ENCODE data around the gene TMEM150A.
"Not testable (repeated sequence)": the region's sequence is repeated elsewhere in the genome, so short reads cannot be mapped to it uniquely, and the experiment has no call there.

Gene TMEM150A

DNA sequence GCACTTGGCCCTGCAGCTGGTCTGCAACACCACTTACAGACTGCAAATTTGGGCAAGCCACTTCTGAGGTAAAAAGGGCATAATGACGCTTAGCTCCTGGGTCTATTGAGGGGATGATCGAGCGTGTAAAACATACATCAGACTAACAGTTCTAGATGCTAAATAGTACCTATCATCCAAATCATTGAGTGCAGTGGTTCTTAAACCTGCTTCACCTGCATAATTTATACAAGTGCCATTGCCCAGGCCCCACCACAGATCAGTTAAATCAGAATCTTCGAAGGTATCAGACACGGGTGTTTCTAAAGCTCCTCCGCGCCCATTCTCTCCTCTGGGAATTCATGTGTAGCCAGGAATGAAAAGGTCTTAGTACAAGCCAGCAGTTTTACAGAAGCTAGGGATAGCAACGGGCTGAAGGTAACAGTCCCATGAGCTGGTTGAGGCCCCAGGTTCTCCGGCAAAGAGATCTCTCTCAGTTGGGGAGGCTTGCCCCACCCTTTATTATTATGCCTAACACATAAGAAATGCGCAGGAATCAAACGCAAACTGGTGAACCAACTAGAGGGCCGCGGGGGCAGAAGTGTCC lies 7.7 kb downstream of the TMEM150A start:
- no peak for DNase-seq (ENCODE audit: low read depth in 3 of 3, low spot score in 1 of 3)

- DNase-seq (ENCODE audit: low read depth in 3 of 3, low spot score in 1 of 3): no peak
Observed at GRCh38 chr2:85593023-85593422, 9.5 kb downstream of the TMEM150A start.

DNA sequence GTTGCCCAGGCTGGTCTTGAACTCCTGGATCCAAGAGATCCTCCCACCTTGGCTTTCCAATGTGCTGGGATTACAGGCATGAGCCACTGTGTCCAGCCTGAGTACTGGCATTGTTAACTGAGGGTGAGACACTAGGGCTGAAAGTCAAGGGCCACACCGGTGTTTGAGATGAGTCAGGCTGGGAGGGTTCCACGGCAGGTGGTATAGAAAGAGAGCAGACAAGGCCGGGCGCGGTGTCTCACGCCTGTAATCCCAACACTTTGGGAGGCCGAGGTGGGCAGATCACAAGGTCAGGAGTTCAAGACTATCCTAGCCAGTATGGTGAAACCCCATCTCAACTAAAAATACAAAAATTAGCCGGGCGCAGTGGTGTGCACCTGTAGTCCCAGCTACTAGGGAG lies 10.2 kb downstream of the TMEM150A start:
- not testable (repeated sequence) for DNase-seq (ENCODE audit: low read depth in 3 of 3, low spot score in 1 of 3)

- DNase-seq (ENCODE audit: low read depth in 3 of 3, low spot score in 1 of 3): no peak
Observed at GRCh38 chr2:85591563-85591962, 10.9 kb downstream of the TMEM150A start.

DNA sequence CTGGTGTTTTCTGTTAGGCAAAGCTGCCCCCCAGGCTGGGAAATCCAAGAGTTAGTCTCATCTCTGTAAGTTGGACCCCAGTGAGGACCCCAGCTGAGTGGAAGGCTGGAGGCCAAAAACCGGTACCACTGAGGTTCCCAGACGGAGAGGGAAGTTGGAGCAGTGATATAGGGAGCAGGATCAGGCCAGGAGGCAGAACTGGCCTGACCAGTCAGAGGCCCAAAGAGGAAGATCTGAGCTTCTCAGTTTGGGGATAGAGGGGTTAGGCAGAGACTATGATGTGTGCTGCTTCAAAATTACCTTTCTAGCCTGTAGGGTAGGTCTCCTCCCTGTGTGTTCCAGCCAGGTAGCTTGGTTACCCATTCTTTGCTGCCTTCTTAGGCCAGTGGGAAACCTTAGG lies 11.5 kb downstream of the TMEM150A start:
- no peak for DNase-seq (ENCODE audit: low read depth in 3 of 3, low spot score in 1 of 3)

DNA sequence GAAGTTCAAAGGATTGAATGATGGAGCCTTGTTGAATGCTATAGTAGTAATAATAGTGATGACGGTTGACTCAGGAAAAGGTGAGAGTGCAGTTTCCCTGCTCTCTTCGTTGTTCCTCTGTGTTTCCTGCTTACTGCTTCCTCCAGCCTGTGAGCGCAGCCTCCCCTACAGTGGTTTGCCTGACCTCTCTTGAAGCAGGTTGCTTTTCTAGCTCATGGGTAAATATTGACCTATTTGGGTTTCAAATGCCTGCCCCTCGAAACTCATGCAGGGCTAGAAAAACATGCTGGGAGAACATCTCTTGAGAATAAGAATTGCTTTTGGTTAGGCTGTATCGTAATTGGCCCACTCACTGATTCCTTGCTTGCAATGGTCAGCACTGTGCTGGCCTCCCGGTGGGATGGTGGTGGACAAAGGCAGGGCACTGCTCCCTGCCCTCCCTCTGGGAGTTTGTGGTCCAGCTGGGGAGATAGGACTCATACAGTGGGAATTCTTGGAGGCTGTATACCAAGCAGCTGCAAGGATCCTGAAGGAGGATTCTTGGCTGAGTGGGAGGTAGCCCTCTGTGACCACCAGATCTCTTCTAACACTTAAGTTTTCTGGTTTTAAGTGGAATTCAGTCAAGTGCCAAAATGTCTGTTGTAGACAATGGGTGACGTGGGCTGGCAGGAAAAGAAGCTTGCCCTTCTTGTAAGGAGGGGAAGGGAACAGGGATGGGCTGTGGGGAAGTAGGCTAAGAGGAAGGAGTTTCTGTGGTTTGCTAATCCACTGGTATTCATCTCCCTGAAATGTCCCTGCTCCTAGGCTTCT lies 12.3 kb downstream of the TMEM150A start:
- DNase-seq (ENCODE audit: low read depth in 3 of 3, low spot score in 1 of 3): no peak

- DNase-seq (ENCODE audit: low read depth in 3 of 3, low spot score in 1 of 3): no peak
Observed at GRCh38 chr2:85589181-85589580, 13.3 kb downstream of the TMEM150A start.

GRCh38 chr2:85588645-85589044 lies 13.9 kb downstream of the TMEM150A start:
- DNase-seq (ENCODE audit: low read depth in 3 of 3, low spot score in 1 of 3): no peak

- no peak for DNase-seq (ENCODE audit: low read depth in 3 of 3, low spot score in 1 of 3)
Observed at GRCh38 chr2:85588236-85588635, 14.3 kb downstream of the TMEM150A start.

DNA sequence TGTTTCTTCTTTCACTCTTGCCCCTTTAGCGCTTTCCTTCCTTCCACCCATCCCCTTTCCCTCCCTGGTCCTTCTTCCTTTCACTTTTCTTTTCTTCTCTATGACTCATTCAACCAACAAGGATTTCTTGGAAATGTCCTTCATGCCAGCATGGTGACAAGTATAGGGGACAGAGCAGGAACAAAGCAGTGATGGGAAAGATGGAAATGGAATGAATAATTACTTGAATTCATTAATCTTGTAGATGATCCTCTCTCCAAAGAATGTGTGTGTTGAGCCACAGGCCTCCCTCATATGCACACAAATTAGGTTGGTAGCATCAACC lies 16.8 kb downstream of the TMEM150A start:
- DNase-seq (ENCODE audit: low read depth in 3 of 3, low spot score in 1 of 3): no peak

GRCh38 chr2:85584857-85585780 lies 17.4 kb downstream of the TMEM150A start:
- no peak for DNase-seq (ENCODE audit: low read depth in 3 of 3, low spot score in 1 of 3)

GRCh38 chr2:85584354-85584856 lies 18.1 kb downstream of the TMEM150A start, which contains the start of gene VAMP5:
Gene VAMP5 (plus strand): TSS chr2:85584431. CDS start chr2:85584491, 60 bp downstream.
- DNase-seq (ENCODE audit: low read depth in 3 of 3, low spot score in 1 of 3): no peak

GRCh38 chr2:85583667-85584353 lies 18.7 kb downstream of the TMEM150A start:
- no peak for DNase-seq (ENCODE audit: low read depth in 3 of 3, low spot score in 1 of 3)

DNA sequence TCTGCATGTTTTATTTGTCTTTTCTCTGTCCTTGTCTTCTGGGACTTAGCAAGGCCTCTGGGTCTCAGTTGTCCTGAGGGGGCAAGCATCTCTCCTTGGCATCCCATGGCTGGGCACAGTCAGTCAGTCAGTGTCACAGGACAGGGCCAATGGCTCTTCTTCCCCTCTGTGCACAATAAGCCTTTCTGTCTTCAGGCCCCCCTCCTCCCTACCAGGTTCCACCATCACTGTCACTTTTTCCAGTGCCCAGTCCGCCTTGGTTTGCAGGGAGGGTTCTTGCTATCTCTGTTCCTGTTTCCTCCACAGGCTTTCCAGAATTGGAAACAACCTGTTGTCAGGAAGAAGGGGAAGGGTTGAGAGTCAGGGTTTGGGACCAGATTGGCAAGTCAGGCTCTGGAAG lies 20.0 kb downstream of the TMEM150A start:
- no peak for DNase-seq (ENCODE audit: low read depth in 3 of 3, low spot score in 1 of 3)

DNA sequence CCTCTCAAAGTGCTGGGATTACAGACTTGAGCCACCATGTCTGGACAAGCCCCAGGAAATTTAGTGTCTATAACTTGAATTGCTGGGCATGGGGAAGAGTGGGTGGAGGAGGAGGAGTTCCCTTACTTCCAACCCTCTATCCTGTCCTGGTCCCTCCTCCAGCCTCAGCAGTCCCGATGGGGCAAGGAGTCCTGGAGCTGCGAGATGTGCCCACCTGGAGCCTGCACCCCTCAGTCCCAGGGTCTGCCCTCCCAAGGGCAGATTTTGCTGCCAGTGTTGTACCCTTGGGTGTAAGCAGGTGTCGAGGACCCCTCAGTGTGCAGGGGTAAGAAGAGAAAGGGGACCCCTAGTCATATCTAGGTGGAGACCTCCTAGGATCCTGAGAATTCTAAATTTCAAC lies 22.3 kb downstream of the TMEM150A start:
- DNase-seq (ENCODE audit: low read depth in 3 of 3, low spot score in 1 of 3): no peak

- DNase-seq (ENCODE audit: low read depth in 3 of 3, low spot score in 1 of 3): no peak
Observed at GRCh38 chr2:85579266-85579935, 23.1 kb downstream of the TMEM150A start.

DNA sequence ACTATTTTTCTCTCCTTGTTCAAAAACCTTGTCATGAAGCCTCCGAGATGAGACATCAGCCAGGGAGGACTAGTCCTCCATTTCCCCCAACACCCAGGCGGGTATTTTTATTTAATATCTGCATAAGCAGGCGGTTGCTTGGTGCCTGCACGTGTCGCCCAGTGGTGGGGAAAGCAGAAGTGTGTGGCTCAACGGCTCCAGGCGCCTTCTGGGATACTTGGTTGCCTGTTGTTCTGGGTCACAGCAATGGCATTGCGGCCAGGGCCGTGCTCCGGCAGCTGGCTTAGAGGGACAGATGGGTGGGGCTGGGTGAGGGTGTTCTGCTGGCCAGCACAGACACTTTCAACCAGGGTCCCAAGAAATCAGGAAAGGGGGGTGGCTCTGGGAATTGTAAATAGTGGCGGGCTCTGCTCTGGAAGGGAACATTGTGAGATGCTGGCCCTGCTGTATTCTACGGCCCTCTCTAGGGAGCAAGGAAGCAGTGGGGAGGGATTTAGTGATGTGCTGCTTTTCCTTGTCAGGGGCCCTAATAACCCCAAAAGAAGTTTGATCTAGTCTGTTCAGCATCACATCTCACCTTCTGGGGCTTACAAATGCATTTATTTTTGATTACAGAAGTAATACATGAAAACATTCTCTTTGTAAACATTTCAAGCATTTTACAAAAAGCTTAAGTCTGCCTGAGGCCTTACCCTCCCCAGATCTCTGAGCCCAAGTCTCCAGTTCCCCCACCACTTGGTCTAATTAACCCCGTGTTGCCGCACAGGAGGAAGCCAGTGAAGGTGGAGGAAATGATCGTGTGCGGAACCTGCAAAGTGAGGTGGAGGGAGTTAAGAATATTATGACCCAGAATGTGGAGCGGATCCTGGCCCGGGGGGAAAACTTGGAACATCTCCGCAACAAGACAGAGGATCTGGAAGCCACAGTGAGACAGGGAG lies 24.0 kb downstream of the TMEM150A start:
- no peak for DNase-seq (ENCODE audit: low read depth in 3 of 3, low spot score in 1 of 3)

- DNase-seq (ENCODE audit: low read depth in 3 of 3, low spot score in 1 of 3): no peak
Observed at GRCh38 chr2:85577386-85578242, 24.9 kb downstream of the TMEM150A start, which contains the start of gene VAMP8. Gene VAMP8 (plus strand): TSS chr2:85577586. CDS start chr2:85577647, 61 bp downstream.
